Lower lobe of right lung (tissue), 2 donors: Measurements from ENCODE around the gene NADK2. TPM values are rescaled to one million over a fixed set of nuclear protein-coding genes. Genes with fewer than 3 reads are reported as not detected.

Experiments
- ATAC-seq, 2 donors: fragments of 200-7000 bp; cut with Tn5 transposase; one replicate each; pipeline ENCODE4 v1.9.1; 2020 to 2022; ENCODE audit warnings: mild to moderate bottlenecking in 2 of 2, moderate library complexity in 2 of 2
- DNase-seq: peaks from one replicate; pipeline ENCODE4 v3.0.0-alpha.2; 2020
- H3K27ac ChIP-seq: fragments of 200-600 bp; one replicate; pipeline ENCODE4 v1.8.0; 2022
- H3K27me3 ChIP-seq: fragments of 200-600 bp; one replicate; pipeline ENCODE4 v1.8.0; 2022; ENCODE audit warnings: low read depth
- H3K36me3 ChIP-seq: fragments of 200-600 bp; one replicate; pipeline ENCODE4 v1.8.0; 2022; ENCODE audit warnings: mild to moderate bottlenecking
- H3K4me1 ChIP-seq: fragments of 200-600 bp; one replicate; pipeline ENCODE4 v1.8.0; 2022
- H3K4me3 ChIP-seq: fragments of 200-600 bp; one replicate; pipeline ENCODE4 v1.8.0; 2022; ENCODE audit warnings: mild to moderate bottlenecking
- H3K9me3 ChIP-seq: fragments of 200-600 bp; one replicate; pipeline ENCODE4 v1.8.0; 2022
- CTCF ChIP-seq: fragments of 200-600 bp; IDR thresholded peaks from one replicate; pipeline ENCODE4 v1.8.0; 2022; ENCODE audit warnings: antibody characterized with exemption, mild to moderate bottlenecking
- intact Hi-C: fragments of 100-400 bp; cut with DNase I; formaldehyde crosslinking; loops from one replicate; pipeline ENCODE4 v1.11.0; 2022
- total RNA-seq: library from RNA; stranded (reverse); fragmentation: NEBNext Ultra II Directional; extraction: Animal tissue kit (Norgen Biotek cat#: 25700); gene quantifications from one replicate; pipeline ENCODE4 v1.2.1, GENCODE V29; 2021
- donor health status: DM: no; HTN: yes; CAD: no; lungs with severe emphysema.

NADK2 gene
- total RNA-seq, 1 donor from 2014 or later, result 19.1 TPM

- H3K36me3 ChIP-seq, result no peaks in the 10 kb centered on the region
- no peaks in the 10 kb centered on the region for H3K9me3 ChIP-seq
- no peak for TF ChIP-seq CTCF
- intact Hi-C loops, result no loop called here
- ATAC-seq (no peak), DNase-seq (no peak)
- H3K27ac ChIP-seq, result no peak overlapping the region
- H3K27me3 ChIP-seq, result no peaks in the 10 kb centered on the region
- no peak overlapping the region for H3K4me3 ChIP-seq
- H3K4me1 ChIP-seq, result peaks cover 30% of the 10 kb centered on the region
These were observed 1.9 kb upstream of the NADK2 start for GRCh38 chr5:36243653-36244052.

GRCh38 chr5:36242534-36243485, 1.1 kb upstream of the NADK2 start:
- no peak for DNase-seq
- H3K4me3 ChIP-seq, result peak overlapping the region; percentile 78
- no peaks in the 10 kb centered on the region for H3K36me3 ChIP-seq
- no peaks in the 10 kb centered on the region for H3K27me3 ChIP-seq
- H3K9me3 ChIP-seq, result no peaks in the 10 kb centered on the region
- peaks cover 36% of the 10 kb centered on the region for H3K4me1 ChIP-seq
- TF ChIP-seq CTCF, result no peak
- peak overlapping the region; percentile 94 for H3K27ac ChIP-seq
- no peak for ATAC-seq
- intact Hi-C loops, result no loop called here

DNA sequence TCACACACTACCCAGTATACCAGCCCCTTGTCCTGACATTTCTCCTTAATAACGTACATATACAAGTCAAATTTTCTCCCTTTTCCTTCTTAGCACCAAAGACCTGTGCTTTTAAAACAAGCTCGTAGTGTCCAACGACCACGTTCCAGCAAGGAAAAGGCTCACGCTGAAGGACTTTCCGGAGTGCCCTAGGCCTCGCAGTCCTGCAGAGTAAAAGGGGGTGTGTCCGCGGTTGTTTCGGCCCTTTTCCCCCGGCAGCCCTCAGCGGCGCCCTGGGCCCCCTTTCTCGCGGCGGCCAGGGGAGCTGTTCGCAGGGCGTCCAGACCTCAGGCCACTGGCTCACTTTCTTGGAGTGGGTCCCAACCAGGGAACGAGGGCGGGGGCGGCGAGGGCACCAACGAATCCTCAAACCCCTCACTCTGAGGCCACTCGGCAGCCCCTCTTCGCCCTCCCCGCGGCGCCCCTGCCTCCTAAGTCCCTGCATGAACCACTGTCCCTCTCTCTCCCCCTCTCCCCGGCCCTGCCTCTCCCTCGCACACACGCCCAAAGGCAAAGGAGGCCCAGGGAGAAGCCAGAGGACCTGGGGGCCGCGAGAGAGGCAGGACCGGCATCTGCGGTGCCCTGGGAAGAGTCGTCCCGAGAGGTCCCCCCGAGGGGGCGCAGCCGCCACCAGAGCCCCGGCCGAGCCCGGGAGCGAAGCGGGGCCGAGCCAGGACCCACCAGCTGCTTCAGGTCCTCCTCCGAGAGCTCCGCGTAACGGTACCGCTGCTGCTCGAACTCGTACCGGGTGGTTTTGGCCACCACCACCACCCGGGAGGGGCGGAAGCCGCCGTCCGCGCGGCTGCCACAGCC, 720 bp downstream of the NADK2 start:
- Histone ChIP-seq H3K4me3 (peak overlapping the region; percentile 78), H3K27me3 (no peaks in the 10 kb centered on the region), H3K36me3 (no peaks in the 10 kb centered on the region), H3K9me3 (no peaks in the 10 kb centered on the region), H3K27ac (peak overlapping the region; percentile 94), H3K4me1 (peaks cover 39% of the 10 kb centered on the region)
- intact Hi-C loops, result no loop called here
- ATAC-seq (peak; percentile 61 to 69), DNase-seq (peak; percentile 67)
- no peak for TF ChIP-seq CTCF

DNA sequence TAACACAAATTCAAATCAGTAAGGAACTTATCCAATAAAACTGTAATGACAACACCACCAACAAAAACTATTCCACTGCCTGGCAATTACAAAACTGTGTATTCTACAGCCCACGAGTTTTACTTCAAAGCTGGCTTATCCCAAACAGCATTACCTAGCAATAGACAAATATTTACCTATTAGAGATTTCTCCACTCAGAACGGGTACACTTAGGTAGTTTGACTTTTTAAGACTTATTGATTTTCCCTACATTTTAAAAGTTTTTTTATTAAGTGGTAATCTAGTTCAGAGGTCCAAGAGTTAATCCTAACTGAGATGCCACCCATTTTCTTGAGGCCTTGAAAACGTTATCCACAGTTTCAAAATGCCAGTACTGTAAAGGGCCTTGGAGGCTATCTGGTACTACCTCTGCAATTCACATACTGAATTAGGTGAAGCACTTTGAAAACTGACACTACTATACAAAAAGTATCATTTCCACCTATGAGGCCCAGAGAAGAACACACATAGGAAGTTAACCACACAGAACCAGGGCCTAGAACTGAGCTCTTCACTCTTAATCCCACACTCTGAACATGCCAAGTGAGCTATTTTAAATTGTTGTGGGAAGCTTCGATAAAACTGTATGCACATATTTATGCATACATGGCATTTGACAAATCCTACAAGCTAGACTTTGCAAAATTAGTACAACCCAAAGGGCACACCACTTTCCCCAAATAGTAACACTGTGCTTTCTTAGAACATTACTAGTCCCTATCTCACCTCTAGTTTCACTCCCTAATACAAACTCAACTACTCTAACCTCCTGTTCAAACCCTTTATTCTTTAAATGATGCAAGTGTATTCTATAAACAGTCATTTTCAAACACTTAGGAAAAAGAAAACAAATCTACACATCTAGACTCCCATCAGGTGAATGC, 2.1 kb downstream of the NADK2 start:
- Histone ChIP-seq H3K4me1 (peaks cover 39% of the 10 kb centered on the region), H3K4me3 (peak overlapping the region; percentile 78), H3K9me3 (no peaks in the 10 kb centered on the region), H3K27me3 (no peaks in the 10 kb centered on the region), H3K36me3 (no peaks in the 10 kb centered on the region), H3K27ac (peak overlapping the region; percentile 94)
- TF ChIP-seq CTCF, result no peak
- DNase-seq, result no peak
- no peak for ATAC-seq
- intact Hi-C loops, result no loop called here
